Measurements from ENCODE around the gene DAP.
"Not testable (repeated sequence)": the region's sequence is repeated elsewhere in the genome, so short reads cannot be mapped to it uniquely, and the experiment has no call there.

Gene DAP

DNA sequence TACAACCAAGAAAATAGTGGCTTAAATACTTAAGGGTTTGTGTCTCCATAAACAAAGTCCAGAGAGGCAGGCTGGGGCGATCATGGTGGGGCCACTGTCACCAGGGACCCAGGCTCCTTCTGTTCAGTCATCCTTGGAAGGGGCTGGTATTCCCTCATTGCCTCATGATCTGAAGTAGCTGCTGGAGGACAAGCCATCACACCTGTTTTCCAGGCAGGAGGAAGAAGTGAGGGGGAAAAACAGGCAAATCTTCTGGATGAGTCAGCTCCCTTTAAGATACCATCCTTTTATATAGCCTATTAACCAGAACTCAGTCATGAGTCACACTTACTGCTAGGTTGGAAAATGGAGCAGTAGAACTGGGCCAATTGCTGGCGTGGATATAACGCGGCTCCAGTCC is 92.3 kb downstream of the DAP start:
- no peak for FAIRE-seq

DNA sequence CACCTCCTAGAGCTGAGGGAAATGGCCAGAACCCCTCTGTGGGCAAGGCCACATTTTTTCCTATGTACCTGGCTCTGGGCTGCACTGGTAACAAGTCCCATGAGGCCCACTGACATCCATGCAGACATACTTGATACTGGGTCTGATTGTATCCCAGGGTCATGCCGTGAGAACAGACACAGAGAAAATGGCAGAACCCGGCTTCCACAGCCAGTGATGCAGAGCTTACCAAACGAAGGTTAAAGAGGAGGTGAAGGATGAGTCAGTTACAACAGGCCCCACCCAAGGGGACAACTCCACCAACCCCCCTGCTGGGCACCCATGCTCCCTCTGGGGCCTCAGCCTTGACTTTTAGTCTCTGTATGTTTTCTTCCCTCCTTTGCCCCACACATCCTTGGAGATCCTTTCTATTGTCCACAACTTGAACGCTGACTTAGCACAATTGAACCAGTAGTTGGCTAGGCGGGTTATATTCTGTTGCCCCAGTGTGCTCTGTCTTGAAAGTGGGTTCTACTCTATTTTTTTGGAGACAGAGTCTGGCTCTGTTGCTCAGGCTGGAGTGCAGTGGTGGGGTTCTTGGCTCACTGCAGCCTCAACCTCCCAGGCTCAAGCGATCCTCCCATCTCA is 93.5 kb downstream of the DAP start:
- FAIRE-seq = no peak

DNA sequence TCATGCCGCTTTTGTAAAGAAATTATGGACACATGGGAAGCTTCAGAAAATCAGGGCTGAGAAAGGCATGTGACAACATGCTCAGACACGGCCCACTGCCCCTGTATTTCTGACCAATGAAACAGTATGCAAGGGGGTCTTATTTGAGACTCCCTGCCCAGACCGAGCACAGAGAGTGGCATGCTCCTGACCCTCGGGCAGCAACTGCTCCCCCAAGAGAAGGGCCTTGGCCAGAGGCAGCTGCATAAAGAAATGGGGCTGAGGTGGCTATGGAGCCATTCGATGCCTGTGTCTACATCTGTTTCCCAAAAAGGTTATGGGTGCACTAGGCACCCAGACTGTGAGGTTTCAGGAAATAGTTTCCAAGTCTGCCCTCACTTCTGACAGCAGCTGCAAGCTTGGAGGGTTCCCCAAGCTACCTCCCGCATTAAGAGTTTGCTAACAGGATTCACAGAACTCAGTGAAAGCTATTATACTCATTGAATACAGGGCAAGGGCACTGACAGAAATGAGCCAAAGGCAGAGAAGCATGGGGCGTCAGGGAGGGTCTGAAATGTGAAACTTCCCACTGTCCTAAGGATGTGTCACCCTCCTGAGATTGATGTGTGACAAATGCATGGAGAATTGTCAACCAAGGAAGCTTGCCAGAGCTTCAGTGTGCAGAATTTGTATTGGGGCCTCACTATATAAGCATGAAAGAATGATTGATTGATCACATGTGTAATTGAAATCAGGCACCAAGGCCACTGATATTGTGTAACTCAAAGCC is 94.3 kb downstream of the DAP start:
- no peak for FAIRE-seq

DNA sequence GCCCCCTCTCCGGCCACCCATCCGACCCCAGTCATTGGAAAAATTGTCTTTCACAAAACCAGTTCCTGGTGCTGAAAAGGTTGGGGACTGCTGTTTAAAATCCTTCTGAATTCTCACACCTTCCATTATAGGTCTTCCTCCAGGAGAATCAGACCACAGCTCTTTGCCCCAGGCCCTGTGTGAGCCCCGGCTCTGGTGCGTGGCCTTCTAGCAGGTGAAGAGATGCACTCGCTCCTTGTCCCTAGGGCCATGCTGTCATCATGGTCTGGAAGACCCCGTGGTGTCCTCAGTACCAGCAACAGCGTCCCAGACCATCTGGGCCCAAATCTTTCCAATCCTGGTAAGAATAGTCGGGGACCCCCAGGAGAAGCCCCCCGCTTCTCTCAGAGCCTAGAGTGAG is 95.2 kb downstream of the DAP start:
- FAIRE-seq = no peak

DNA sequence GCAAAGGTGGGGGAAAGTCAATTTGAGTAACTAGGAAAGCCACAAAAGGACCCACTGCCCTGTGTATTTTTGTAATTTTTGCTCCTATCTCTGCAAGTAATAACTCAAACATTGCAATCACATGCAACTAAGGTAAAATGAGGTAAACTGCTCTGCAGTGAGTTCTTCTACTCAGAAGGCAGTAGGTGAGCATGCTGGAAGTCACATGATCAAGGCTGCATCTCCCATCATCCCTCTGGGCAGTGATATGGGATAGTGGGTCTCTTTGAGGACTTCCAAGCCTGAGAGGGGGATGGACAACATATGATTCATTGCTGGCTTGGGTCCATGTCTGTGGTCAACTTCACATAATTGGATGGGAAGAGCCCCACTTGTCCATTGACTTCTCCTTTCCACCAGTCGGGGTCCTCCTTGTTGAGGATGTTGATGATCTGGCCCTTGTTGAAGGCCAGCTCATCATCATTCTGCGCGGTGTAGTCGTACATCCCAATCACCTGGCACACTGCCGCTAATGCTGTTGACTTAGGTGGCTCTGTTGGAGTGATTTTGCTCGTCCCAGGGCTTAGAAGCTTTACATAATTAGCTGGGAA is 96.8 kb downstream of the DAP start:
- not testable (repeated sequence) for FAIRE-seq

DNA sequence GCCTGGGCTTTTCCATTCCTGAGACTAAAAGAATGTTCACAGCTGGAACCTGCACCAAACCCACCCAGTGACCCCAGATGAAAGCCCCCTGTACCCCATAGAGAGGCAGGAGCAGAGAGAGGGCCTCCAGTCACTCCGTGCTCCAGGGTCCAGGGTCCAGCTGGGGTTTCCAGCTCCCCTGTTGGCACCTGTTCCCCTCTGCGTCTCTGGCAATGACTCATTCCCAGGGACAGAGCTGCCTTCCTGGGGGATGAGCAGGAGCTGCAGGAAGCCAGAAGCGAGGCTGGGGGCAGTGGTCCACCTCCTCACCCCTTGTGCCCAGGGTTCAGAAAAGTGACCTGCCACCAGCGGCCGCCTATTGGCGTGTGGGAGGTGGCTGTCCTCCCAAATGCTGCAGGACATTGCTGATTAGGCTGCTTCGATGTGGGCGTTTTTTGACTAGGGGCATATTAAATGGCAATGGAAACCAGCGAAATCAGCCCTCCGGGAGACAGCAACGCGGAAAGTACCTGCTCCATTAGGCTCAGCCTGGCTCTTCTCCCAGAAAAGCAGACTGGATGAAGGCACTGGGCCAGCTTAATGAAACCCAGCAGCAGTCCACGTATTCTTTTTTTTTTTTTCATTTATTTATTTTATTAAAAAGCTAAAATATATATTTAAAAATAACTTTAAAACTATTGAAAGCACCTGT is 97.4 kb downstream of the DAP start:
- no peak for FAIRE-seq

DNA sequence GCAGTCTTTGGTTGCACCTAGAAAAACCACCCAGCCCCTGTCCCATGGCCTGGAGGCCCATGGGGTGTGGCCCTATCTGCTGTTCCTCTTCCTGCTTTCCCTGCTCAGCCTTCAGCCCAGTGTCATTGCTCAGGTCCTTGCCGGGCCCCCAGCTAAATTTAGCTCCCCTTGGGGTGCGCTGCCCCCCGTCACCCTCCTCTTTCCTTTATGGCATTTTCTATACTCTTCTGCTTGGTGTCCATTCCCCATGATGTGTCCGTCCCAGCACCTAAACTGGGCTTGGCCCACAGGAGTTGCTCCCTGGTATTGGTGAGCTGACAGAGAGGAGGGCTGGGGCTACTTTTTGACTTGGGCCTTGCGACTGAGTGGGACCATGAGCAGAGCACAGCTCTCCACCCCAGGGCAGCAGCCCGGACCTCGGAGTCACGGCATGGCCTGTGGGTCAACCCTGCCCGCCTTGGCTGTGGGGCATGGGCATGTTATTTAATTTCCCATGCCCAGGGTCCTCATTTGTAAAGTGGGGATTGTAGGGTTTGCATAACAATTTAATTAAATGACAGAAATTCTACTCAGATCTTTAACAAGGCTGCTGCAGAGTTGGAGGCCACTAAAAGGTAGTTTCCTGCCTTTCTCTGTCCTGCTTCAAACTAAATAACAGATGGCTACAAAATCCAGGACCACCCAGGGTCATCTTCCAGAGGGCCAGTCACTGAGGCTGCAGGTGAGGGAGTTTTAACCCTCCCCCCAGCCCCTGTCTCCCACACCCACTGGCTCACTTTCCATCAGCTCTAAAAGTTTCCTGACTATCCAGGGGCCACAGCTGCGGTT is 98.2 kb downstream of the DAP start:
- no peak for FAIRE-seq

DNA sequence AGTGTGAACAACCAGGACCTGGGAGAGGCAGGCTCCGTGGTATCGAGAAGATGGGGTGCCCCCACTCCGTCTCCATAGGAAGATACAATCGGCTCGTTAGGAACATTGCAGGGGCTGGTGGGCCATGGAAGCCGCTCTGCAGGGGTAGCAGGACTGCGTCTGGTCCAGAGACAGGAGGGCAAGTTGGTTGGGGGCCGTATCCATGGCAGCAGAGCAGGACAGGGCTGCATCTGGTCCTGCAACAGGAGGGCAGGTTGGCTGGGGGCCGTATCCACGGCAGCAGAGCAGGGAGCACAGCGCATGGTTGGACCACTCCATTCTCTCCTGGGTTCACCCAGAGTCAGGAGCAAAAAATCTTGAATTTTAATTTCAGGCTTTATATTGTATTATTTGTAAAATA is 99.0 kb downstream of the DAP start:
- FAIRE-seq = no peak

DNA sequence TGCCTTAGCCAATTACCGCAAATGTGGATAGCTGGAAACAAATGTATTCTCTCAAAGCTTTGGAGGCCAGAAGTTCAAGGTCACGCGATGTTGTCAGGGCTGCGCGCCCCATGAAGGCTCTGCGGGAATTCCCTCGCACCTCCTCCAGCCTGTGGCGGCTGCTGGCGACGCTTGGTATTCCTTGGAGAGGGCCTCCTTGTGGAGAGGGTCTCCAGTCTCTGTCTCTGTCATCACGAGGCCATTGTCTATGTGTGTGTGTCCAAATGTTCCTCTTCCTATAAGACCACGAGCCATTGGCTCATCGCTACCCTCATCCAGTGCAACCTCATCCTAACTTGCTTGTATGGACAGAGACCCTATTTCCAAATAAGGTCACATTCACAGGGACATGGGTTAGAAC is 99.6 kb downstream of the DAP start:
- FAIRE-seq = no peak

DNA sequence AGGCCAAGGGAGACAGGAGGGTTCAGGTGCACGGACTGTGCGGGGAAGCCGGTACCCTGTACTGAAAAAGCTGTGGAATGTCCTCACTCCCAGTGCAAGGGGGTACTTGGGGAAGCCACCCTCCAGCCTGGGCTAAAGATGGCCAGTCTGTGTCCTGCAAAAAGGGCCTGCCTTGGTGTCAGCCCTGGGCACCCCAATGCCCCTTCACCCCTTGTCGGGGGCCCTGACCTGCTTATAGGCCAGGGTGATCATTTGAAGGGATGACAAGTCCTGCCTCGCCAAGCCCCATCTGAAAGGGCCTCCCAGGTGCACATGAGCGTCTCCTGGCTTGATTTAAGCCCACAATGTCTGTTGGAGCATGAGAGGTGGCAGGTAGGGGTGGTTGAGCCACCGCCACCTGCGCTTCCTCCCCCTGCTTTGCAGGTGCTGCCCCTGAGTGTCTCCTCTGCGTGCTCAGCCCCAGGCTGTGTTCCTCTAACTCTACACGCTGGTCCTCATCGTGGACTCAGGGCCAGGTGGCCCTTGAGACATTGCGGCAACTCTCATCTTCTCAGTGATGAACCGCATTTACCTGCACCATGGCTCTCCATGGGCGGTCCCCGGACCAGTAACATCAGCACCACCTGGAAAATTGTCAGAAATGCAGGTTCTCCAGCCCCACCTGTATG is 100.2 kb downstream of the DAP start:
- no peak for FAIRE-seq

DNA sequence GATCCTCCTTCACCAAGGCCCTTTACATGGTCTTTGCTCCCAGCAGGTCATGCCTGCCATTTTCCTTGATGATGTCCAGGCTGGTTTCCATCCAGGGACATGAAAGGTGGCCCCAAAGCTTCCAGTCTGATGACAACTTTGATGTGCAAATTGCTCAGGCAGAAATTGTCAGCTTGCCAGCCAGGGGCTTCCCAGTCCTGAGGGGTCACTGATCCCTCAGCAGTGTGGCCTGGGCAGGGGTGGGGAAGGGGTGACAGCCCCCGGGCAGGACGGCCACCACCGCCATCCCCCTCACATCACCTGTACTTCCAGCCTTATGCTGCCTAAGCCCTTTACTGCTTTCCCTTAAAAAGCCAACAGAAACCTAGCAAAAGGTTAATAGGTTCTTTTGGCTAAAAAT is 100.9 kb downstream of the DAP start:
- FAIRE-seq = no peak

DNA sequence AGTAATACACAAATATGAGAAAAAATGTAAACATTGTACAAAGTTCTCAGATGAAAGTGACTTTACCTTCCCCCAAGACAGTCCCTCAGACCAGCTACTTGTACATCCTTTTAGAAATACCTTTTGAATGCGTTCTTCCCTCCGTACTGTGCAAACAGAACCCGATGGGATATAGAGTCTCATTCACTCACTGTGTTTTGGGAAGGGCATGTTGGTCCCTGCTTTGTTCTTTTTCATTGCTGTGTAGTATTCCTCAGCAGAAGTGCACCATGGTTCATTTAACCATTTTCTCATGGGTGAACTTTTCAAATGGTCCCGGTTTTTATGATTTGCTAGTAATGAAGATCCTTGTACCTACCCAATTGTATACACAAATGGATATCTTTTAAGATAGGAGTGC is 102.8 kb downstream of the DAP start:
- no peak for FAIRE-seq

DNA sequence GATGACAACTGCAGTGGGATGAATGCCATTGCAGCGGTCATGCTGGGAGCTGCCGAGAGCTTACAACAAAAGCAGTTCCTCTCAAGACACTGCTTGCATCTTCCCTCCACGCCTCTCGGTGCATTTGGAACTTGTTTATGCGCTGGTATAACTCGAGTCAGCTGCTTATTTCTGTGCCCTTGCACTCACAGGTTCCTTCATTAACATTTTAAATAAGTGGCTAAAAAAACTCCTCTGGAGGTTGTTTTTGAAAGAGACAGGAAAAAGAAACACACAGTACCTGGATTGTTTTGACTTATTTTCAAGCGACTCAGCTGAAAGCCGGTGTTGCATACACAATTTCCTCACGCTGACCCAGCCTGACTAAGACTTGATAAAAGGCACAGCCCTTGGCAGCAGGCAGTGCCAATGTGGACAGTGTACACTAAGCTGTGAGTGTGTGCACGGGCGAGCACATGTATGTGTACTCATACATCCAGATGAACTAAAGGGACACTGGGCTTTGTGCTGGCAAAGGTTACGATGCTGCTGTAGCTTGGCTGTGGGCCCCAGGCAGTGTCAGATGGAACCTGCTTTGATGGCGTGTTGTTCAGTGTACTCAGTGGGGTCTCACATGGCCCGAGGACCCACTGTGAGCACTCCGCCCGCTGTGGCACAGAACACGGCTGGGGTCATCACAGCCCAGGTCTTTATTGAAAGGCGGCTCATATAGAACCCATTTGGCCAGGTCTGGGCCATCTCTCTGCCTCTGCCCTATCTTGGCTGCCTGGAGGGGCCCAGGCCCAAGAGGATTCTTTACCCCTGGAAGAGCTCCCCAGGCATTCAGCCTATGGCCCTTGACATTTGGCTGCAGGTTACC is 104.8 kb downstream of the DAP start:
- FAIRE-seq = no peak

DNA sequence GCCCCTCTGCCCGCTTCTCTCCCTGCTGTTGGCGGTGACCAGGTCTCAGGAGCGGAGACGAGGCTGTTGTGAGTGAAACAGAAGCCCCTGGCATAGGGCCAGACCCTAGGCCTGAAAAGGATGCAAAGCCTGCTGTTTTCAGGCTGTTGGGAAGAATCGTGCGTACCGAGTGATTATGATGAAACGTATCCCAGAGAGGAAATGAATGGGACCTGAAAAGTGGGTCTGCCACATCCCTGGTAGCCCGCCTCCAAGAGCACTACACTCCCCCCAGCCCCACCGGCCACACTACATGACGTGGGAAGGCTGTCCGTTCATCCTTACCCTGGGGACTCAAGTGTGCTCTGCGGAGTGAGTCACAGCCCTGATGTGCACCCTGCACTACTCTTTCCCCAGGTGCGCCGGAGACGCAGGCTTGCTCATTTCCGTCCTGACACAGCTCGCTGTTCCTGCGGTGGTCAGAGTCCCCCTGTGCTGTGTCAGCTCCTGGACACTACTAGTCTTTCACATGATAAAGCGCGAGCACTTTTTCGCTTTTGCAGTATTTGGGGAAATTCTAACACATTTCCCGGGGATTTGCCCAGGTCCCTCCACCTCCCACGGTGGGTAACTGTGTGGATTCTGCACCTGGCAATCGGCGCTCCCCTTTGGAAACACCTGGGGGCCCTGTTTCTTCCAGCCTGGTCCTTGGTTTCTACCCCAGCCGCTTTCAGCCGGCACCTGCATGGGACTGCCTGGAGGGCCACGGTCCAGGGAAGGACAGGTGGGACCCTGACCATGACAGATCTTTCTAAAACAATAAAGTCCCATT is 105.7 kb downstream of the DAP start:
- no peak for FAIRE-seq

DNA sequence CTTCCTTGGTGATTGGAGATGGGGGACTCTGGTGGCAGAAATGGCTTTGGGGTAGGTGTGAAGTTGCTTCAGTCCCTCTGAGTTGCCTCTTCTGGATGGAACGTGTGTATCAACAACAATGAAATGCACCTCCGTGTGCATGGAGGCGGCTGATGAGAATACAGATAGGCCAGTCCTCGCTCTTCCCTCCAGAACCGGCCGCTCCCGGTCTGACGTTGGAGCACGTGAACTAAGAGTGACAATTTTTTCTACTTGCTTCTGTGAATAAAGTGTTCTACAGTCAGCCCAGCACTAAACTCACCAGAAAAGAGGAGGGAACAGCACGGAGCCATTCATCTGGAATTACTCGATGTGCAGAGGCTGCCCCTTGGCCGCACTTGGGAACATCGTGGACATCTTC is 106.5 kb downstream of the DAP start:
- FAIRE-seq = no peak

DNA sequence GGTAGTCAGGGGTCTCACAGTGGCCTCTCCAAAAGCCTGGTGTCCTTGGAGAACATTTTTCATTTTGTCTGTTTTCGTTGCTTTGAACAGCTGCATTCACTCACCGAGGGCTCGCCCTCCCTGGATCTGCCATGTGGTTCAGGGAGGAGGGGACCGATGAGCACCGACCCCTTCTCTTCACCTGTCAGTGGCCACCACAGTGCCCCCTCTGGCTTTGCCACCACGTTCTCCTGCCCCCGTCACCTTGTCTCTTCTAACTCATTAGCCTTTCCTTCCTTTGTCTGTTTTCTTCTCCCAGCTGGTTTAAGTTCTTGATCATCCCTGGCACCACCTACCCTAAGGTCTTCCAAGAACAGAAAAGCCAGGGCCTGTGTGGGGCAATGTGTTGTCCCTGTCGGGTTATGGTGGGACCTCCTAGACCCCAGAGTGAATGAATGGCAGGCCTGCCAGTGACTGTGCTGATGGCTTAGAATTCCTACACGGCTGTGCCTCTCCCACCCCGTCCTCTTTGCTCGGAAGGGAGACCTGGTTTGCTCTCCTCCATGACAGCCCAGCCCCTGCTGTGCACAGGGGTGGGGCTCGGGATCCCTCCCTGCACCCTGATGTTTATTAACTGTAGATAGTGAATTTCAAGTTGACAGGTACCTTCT is 107.2 kb downstream of the DAP start:
- no peak for FAIRE-seq

DNA sequence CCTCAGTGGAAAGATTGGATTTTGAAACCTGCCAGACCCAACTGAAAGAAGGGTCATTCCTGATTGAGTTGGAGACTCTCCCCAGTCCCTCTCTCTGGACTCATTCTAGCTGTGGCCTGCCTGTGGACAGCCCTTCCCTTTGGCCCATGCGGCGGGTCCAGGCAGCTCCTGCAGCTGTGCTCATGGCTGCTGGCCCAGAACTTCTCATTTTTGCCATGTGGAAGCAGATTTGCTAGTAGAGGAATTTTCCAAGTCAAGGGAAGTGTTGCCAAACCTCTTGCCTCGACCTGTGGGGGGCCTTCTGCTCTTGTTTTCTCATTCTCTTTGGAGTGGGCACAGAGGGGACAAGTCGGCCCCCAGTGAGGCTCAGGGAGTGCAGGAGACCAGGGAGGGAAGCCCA is 108.0 kb downstream of the DAP start:
- FAIRE-seq = no peak

DNA sequence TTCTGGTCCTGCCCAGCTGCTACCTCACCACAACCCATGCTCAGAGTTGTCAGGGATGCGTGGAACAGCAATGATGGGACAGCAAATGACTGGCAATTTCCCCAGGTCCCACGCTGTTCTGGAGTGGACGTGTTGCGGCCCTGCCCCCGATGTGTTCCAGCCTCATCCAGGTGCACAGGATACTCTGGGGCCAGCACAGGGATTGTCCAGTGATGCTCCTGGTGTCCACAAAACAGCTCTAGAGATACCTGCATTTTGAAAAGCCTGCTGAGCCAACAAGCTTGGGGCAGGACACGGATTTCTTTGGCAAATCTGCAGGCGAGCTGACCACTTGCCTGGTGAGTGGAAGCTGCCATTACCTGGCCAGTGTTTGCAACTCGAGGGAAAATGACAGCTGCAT is 108.4 kb downstream of the DAP start:
- FAIRE-seq = no peak

DNA sequence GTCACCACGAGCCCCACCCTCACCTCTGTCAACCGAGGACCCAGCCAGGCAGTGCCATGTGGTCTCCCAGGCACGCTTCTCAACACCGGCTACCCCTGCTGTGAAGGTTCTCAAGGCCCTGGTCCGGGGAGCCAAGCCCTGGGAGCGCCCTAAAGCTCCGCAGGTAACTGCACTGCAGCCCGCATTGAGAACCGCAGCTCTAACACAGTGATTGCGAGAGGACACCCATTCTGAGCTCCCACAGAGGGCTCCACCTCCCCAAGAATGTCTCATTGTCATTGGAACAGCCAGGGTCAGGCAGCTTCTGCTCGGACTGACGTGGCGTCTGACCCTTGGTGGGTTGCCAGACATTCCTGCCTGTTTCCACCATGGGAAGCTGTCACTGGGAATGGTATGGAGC is 108.9 kb downstream of the DAP start:
- no peak for FAIRE-seq

Data from A204.1 (cell line).